GM13977 (cell line): ENCODE measurements around the gene DNAJC10.
"Not testable (repeated sequence)": the region's sequence is repeated elsewhere in the genome, so short reads cannot be mapped to it uniquely, and the experiment has no call there.

ENCODE experiments used
- DNase-seq: peaks from one replicate; pipeline ENCODE4 v3.0.0; 2012; ENCODE audit warnings: low spot score
- CTCF ChIP-seq: IDR thresholded peaks from 2 replicates; pipeline ENCODE4 v1.5.1; 2012; ENCODE audit warnings: mild to moderate bottlenecking, control low read depth; ENCODE audit not compliant: insufficient read depth; ENCODE audit errors: extremely low read depth, missing control alignments
- in situ Hi-C: fragments of 300-500 bp; cut with MboI; formaldehyde crosslinking; loops from one replicate; pipeline ENCODE4 v1.12.0; 2022; ENCODE audit warnings: low sequenced_read_pairs, low pct_unique_long_range_greater_than_20kb, mixed read lengths, inconsistent platforms; ENCODE audit not compliant: unreplicated experiment

Gene DNAJC10

GRCh38 chr2:182706751-182707150 lies 9.3 kb upstream of the DNAJC10 start:
- DNase-seq: no peak
- in situ Hi-C loops: no loop called here
- no peak for TF ChIP-seq CTCF

- DNase-seq: no peak
- in situ Hi-C loops: no loop called here
- no peak for TF ChIP-seq CTCF
These were observed 2.5 kb upstream of the DNAJC10 start for GRCh38 chr2:182713601-182714000.

- DNase-seq: peak; percentile 17
- TF ChIP-seq CTCF: no peak
- in situ Hi-C loops: no loop called here
These were observed 751 bp upstream of the DNAJC10 start for GRCh38 chr2:182715121-182715891.

GRCh38 chr2:182716650-182716979 lies 558 bp downstream of the DNAJC10 start:
- no peak for DNase-seq
- in situ Hi-C loops: no loop called here
- TF ChIP-seq CTCF: no peak

GRCh38 chr2:182717416-182717815 lies 1.4 kb downstream of the DNAJC10 start:
- peak; percentile 45 for DNase-seq
- in situ Hi-C loops: no loop called here
- TF ChIP-seq CTCF: no peak

GRCh38 chr2:182717816-182718215 lies 1.8 kb downstream of the DNAJC10 start:
- TF ChIP-seq CTCF: no peak
- in situ Hi-C loops: no loop called here
- DNase-seq: no peak

- no peak for DNase-seq
- TF ChIP-seq CTCF: no peak
- in situ Hi-C loops: no loop called here
These were observed 2.4 kb downstream of the DNAJC10 start for GRCh38 chr2:182718459-182718858.

- DNase-seq, in situ Hi-C loops: not testable (repeated sequence)
These were observed 3.1 kb downstream of the DNAJC10 start for GRCh38 chr2:182719116-182719515.
